ENCODE data around the gene YPEL3. TPM values are rescaled to one million over a fixed set of nuclear protein-coding genes. Genes with fewer than 3 reads are reported as not detected.

Gene YPEL3
- total RNA-seq, 1 donor from 2014 or later, result 12.9 TPM

DNA sequence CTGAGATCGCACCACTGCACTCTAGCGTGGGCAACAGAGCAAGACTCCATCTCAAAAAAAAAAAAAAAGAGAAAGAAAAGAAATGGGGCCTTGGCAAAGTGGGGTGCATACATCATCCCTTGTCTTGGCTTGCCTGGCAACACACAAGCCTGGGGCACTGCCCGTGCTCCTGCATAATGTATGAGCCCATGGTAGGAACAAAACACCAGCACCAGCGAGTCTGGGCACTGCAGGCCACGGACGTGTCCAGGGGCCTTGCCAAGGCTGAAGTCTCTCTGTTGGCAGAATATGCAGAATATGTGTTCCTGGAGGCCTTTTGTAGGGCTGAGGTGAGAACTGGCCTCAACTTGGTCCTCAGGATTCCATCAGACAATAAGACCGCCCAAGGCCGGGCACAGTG, 46.1 kb downstream of the YPEL3 start:
- DNase-seq (ENCODE audit: low read depth), result peak; percentile 46

DNA sequence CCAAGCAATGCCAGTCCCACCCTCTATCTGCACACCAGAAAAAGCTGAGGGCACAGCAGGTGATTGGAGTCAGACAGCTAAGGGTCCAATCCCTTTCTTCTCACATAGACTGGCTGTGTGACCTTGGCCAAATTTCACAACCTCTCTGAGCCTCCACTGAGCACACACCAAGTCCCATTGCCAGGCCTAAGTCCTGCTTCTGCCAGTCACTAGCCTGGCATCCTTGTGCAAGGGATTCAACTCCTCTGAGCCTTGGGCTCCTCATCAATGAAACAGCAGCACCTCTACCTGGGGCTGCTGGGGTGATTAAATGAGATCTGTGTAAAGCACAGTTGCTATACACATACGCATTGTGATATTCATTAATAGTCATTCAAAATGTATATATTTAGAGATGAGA, 49.4 kb downstream of the YPEL3 start:
- DNase-seq (ENCODE audit: low read depth), result no peak

GRCh38 chr16:30046178-30046577, 49.8 kb downstream of the YPEL3 start:
- DNase-seq (ENCODE audit: low read depth), result no peak

Other genes with a start within 250 kb of the YPEL3 start
- gene CDIPT, start 233.0 kb downstream of the YPEL3 start, total RNA-seq, result 69.1 and 114 TPM in 2 replicates
- 9.2 and 45.7 TPM in 2 replicates for gene SEZ6L2, start 196.7 kb downstream of the YPEL3 start, total RNA-seq
- 15.8 and 33.3 TPM in 2 replicates for gene ASPHD1, start 195.7 kb downstream of the YPEL3 start, total RNA-seq
- 12.5 and 13.2 TPM in 2 replicates for gene KCTD13, start 170.0 kb downstream of the YPEL3 start, total RNA-seq
- gene TMEM219, start 134.1 kb downstream of the YPEL3 start, total RNA-seq, result 48.9 and 112 TPM in 2 replicates
- gene TAOK2, start 122.3 kb downstream of the YPEL3 start, total RNA-seq, result 52.4 and 80.9 TPM in 2 replicates
- gene HIRIP3, start 100.6 kb downstream of the YPEL3 start, total RNA-seq, result 7.8 and 8.2 TPM in 2 replicates
- gene INO80E, start 100.0 kb downstream of the YPEL3 start, total RNA-seq, result 27.7 and 48.1 TPM in 2 replicates
- 0.80 TPM in 1 of 2 replicates, not detected in the other for gene DOC2A, start 85.2 kb downstream of the YPEL3 start, total RNA-seq
- gene C16orf92, start 73.0 kb downstream of the YPEL3 start, total RNA-seq, result not detected in 2 replicates
- gene TLCD3B, start 64.9 kb downstream of the YPEL3 start, total RNA-seq, result 0.15 TPM in 1 of 2 replicates, not detected in the other
- gene ALDOA, start 30.5 kb downstream of the YPEL3 start, total RNA-seq, result 525 and 1,258 TPM in 2 replicates
- gene PPP4C, start 20.2 kb downstream of the YPEL3 start, total RNA-seq, result 154 and 293 TPM in 2 replicates
- 0.15 TPM in 1 of 2 replicates, not detected in the other for gene TBX6, start 4.3 kb downstream of the YPEL3 start, total RNA-seq
- gene GDPD3, start 17.3 kb upstream of the YPEL3 start, total RNA-seq, result 0.15 TPM in 1 of 2 replicates, not detected in the other
- gene MAPK3, start 27.0 kb upstream of the YPEL3 start, total RNA-seq, result 11.6 and 11.9 TPM in 2 replicates
- gene CORO1A, start 87.4 kb upstream of the YPEL3 start, total RNA-seq, result 0.85 and 8.3 TPM in 2 replicates
- gene BOLA2B, start 97.5 kb upstream of the YPEL3 start, total RNA-seq, result 77.7 and 299 TPM in 2 replicates
- gene SLX1A, start 97.7 kb upstream of the YPEL3 start, total RNA-seq, result 8.1 and 24.5 TPM in 2 replicates
- 0.35 and 1.9 TPM in 2 replicates for gene SULT1A3, start 103.0 kb upstream of the YPEL3 start, total RNA-seq
- 0.52 and 1.4 TPM in 2 replicates for gene NPIPB13, start 152.3 kb upstream of the YPEL3 start, total RNA-seq

Measured in renal cortical epithelial cell (primary cell).